Right lobe of liver (tissue), 4 donors: Measurements from ENCODE around the gene STX2.

Experiments
- POLR2A ChIP-seq: fragments of 450-650 bp; IDR thresholded peaks from one replicate; pipeline ENCODE4 v1.6.1; 2017; ENCODE audit warnings: antibody characterized with exemption, mild to moderate bottlenecking
- TF ChIP-seq, protein P1 (sequence below), 4 donors: fragments of 200-600 bp in 3 of 4; fragments of 450-650 bp in 1 of 4; IDR thresholded peaks; one replicate each; pipeline versions ENCODE4 v1.5.1 to v1.8.0; 2016 to 2022; ENCODE audit warnings: antibody characterized with exemption in 4 of 4, mild to moderate bottlenecking in 2 of 4
- donor health status: DM: no; HTN: no; CAD: no.
- donor health status: DM: no; HTN: no; CAD: no.
- donor health status: DM: no; HTN: yes; CAD: no.

DNA sequence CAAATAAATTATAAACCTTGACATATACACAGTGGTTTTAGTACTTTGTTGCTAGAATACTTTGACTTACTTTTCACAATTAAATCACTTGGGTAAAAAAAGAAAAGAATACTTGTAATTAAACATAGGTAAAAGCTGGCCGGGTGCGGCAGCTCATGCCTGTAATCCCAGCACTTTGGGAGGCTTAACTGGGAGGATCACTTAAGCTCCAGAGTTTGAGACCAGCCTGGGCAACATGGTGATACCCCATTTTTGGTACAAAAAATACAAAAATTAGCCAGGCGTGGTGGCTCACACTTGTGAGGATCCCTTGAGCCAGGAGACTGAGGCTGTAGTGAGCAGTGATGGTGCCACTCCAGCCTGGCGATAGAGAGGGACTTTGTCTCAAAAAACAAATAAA lies 7.8 kb downstream of the STX2 start:
- TF ChIP-seq, protein P1, sequence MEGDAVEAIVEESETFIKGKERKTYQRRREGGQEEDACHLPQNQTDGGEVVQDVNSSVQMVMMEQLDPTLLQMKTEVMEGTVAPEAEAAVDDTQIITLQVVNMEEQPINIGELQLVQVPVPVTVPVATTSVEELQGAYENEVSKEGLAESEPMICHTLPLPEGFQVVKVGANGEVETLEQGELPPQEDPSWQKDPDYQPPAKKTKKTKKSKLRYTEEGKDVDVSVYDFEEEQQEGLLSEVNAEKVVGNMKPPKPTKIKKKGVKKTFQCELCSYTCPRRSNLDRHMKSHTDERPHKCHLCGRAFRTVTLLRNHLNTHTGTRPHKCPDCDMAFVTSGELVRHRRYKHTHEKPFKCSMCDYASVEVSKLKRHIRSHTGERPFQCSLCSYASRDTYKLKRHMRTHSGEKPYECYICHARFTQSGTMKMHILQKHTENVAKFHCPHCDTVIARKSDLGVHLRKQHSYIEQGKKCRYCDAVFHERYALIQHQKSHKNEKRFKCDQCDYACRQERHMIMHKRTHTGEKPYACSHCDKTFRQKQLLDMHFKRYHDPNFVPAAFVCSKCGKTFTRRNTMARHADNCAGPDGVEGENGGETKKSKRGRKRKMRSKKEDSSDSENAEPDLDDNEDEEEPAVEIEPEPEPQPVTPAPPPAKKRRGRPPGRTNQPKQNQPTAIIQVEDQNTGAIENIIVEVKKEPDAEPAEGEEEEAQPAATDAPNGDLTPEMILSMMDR (IDR thresholded peaks at IDR 0.05): no peak
- TF ChIP-seq POLR2A: no peak
